A549 (cell line): Measurements from ENCODE around the gene COL15A1. TPM values are rescaled to one million over a fixed set of nuclear protein-coding genes. Genes with fewer than 3 reads are reported as not detected.

Experiments
- ATAC-seq, 2 experiments: fragments of 200-7000 bp in 1 of 2; fragments of >200 bp in 1 of 2; cut with Nextera tagmentation in 1 of 2; cut with Tn5 transposase in 1 of 2; 3 replicates each; pipeline versions ENCODE4 v1.8.0 to v1.9.1; 2018 to 2020; ENCODE audit warnings: mild to moderate bottlenecking in 1 of 2, moderate library complexity in 1 of 2
- CTCF ChIA-PET: fragments of 300-600 bp; sonication (Branson Sonifier 250); formaldehyde crosslinking; extraction: SDS; loops from one replicate; lab custom pipeline; 2021; ENCODE audit warnings: antibody characterized with exemption, inconsistent platforms; lab: Yijun Ruan, JAX
- POLR2A ChIA-PET: fragments of 350-600 bp; formaldehyde crosslinking; extraction: SDS; loops from one replicate; lab custom pipeline; 2021; ENCODE audit warnings: antibody characterized with exemption, inconsistent platforms; lab: Yijun Ruan, JAX
- DNase-seq, 2 experiments: peaks; one replicate each; pipeline versions ENCODE4 v3.0.0 to v3.0.0-alpha.2; 2011 to 2016; ENCODE audit warnings: low read depth in 1 of 2, low spot score in 1 of 2
- FAIRE-seq: peaks from 2 replicates; lab custom pipeline; 2011; peaks lifted over from hg19 to GRCh38; lab: Jason Lieb, UNC
- H3K27ac ChIP-seq, 2 experiments: fragments of >200 bp; sonication (Bioruptor Twin); formaldehyde crosslinking; 3 replicates each; pipeline ENCODE4 v1.5.1; 2016 to 2017
- H3K4me1 ChIP-seq: fragments of >200 bp; sonication (Bioruptor Twin); formaldehyde crosslinking; 3 replicates; pipeline ENCODE4 v1.6.1; 2016
- H3K4me2 ChIP-seq: fragments of >200 bp; sonication (Bioruptor Twin); formaldehyde crosslinking; 3 replicates; pipeline ENCODE4 v1.6.1; 2016
- H3K4me3 ChIP-seq: fragments of >200 bp; sonication (Bioruptor Twin); formaldehyde crosslinking; 3 replicates; pipeline ENCODE4 v1.5.1; 2016
- H3K9me3 ChIP-seq: fragments of >200 bp; sonication (Bioruptor Twin); formaldehyde crosslinking; 3 replicates; pipeline ENCODE4 v1.6.1; 2016
- CBX2 ChIP-seq: fragments of 200-600 bp; sonication (generic); IDR thresholded peaks from 2 replicates; pipeline ENCODE4 v1.6.1; 2016; ENCODE audit warnings: low read depth, mild to moderate bottlenecking, borderline replicate concordance
- EHF ChIP-seq: fragments of 250-450 bp; sonication (Bioruptor Pico); IDR thresholded peaks from 2 replicates; pipeline ENCODE4 v1.5.0; 2020; ENCODE audit warnings: mild to moderate bottlenecking
- ESRRA ChIP-seq: fragments of 150-350 bp; IDR thresholded peaks from 2 replicates; pipeline ENCODE4 v1.6.1; 2014; ENCODE audit warnings: mild to moderate bottlenecking, low read length, borderline replicate concordance
- FOSB ChIP-seq: fragments of 250-450 bp; sonication (Bioruptor Pico); IDR thresholded peaks from 2 replicates; pipeline ENCODE4 v1.5.0; 2020; ENCODE audit warnings: mild to moderate bottlenecking, moderate library complexity
- FOXS1 ChIP-seq: fragments of 250-450 bp; sonication (Bioruptor Pico); IDR thresholded peaks from 2 replicates; pipeline ENCODE4 v1.5.0; 2020; ENCODE audit warnings: mild to moderate bottlenecking, moderate library complexity
- GATA3 ChIP-seq: IDR thresholded peaks from 2 replicates; pipeline ENCODE4 v1.6.1; 2012; ENCODE audit warnings: borderline replicate concordance
- HDAC2 ChIP-seq: fragments of 200-600 bp; sonication (generic); IDR thresholded peaks from 2 replicates; pipeline ENCODE4 v1.6.1; 2016
- HOXB13 ChIP-seq: fragments of 250-450 bp; sonication (Bioruptor Pico); IDR thresholded peaks from 2 replicates; pipeline ENCODE4 v1.5.0; 2020; ENCODE audit warnings: low read depth, mild to moderate bottlenecking, moderate library complexity
- HOXB5 ChIP-seq: fragments of 250-450 bp; sonication (Bioruptor Pico); IDR thresholded peaks from 2 replicates; pipeline ENCODE4 v1.5.0; 2020; ENCODE audit warnings: mild to moderate bottlenecking, moderate library complexity
- KDM5A ChIP-seq: fragments of 200-600 bp; sonication (generic); IDR thresholded peaks from 2 replicates; pipeline ENCODE4 v1.6.1; 2016; ENCODE audit warnings: antibody characterized with exemption, mild to moderate bottlenecking
- MAZ ChIP-seq: fragments of 150-350 bp; IDR thresholded peaks from 2 replicates; pipeline ENCODE4 v1.6.1; 2014; ENCODE audit warnings: antibody characterized with exemption, low read depth, low read length, borderline replicate concordance
- NFE2L2 ChIP-seq: fragments of 150-350 bp; conservative IDR thresholded peaks from 2 replicates; pipeline ENCODE4 v1.6.1; 2014; ENCODE audit warnings: low read length
- PHF8 ChIP-seq: fragments of 200-600 bp; sonication (generic); IDR thresholded peaks from 2 replicates; pipeline ENCODE4 v1.6.1; 2016; ENCODE audit warnings: low read depth, mild to moderate bottlenecking, antibody characterized with exemption, moderate library complexity, borderline replicate concordance
- POLR2A ChIP-seq: IDR thresholded peaks from 2 replicates; pipeline ENCODE4 v1.6.1; 2012; ENCODE audit warnings: mild to moderate bottlenecking, low read length
- POLR2AphosphoS2 ChIP-seq: conservative IDR thresholded peaks from 2 replicates; pipeline ENCODE4 v1.6.1; 2012; ENCODE audit warnings: low read length, improper control_type of control experiment, inconsistent platforms
- RCOR1 ChIP-seq: fragments of 150-350 bp; IDR thresholded peaks from 2 replicates; pipeline ENCODE4 v1.6.1; 2014; ENCODE audit warnings: antibody characterized with exemption, low read length, low read depth
- RFX5 ChIP-seq: fragments of 450-650 bp; IDR thresholded peaks from 2 replicates; pipeline ENCODE4 v1.7.1; 2014; ENCODE audit warnings: antibody characterized with exemption, mild to moderate bottlenecking, moderate library complexity
- RNF2 ChIP-seq: fragments of 200-600 bp; sonication (generic); IDR thresholded peaks from 2 replicates; pipeline ENCODE4 v1.6.1; 2016; ENCODE audit warnings: low read depth, mild to moderate bottlenecking, antibody characterized with exemption, moderate library complexity, borderline replicate concordance
- SMC3 ChIP-seq: fragments of >200 bp; sonication (Bioruptor Twin); formaldehyde crosslinking; IDR thresholded peaks from 3 replicates; pipeline ENCODE4 v1.6.1; 2018; ENCODE audit warnings: inconsistent platforms
- SREBF2 ChIP-seq: fragments of 450-650 bp; IDR thresholded peaks from 2 replicates; pipeline ENCODE4 v1.6.1; 2014; ENCODE audit warnings: mild to moderate bottlenecking, moderate library complexity
- TFCP2L1 ChIP-seq: fragments of 250-450 bp; sonication (Bioruptor Pico); IDR thresholded peaks from 2 replicates; pipeline ENCODE4 v1.5.0; 2021; ENCODE audit warnings: mild to moderate bottlenecking
- ZSCAN20 ChIP-seq: fragments of 250-450 bp; sonication (Bioruptor Pico); IDR thresholded peaks from 2 replicates; pipeline ENCODE4 v1.8.0; 2022; ENCODE audit warnings: mild to moderate bottlenecking, moderate library complexity
- WGBS: methylation state at CpG from one replicate; pipeline ENCODE4 v1.1.6; 2017; ENCODE audit errors: missing lambda C conversion rate; 5-methylcytosine and 5-hydroxymethylcytosine counted together
- polyA plus RNA-seq, 4 experiments: library from polyadenylated mRNA; depleted of rRNA in 3 of 4; stranded (reverse); fragments of >200 nt; fragmentation: RNase III in 1 of 4; extraction: RNeasy Plus Mini Kit Qiagen cat#74134 plus additional on column Dnase treatment in 1 of 4; gene quantifications; 2 replicates in 3 of 4; 3 replicates in 1 of 4; pipeline ENCODE4 v1.2.3, GENCODE V29; 2011 to 2017
- TF ChIP-seq, protein P1 (sequence below): fragments of 250-450 bp; sonication (Bioruptor Pico); IDR thresholded peaks from 2 replicates; pipeline ENCODE4 v1.5.0; 2021; ENCODE audit warnings: mild to moderate bottlenecking, moderate library complexity, borderline replicate concordance
- TF ChIP-seq, protein P2 (sequence below): IDR thresholded peaks from 2 replicates; pipeline ENCODE4 v1.6.1; 2012
- TF ChIP-seq, protein P3 (sequence below): IDR thresholded peaks from 2 replicates; pipeline ENCODE4 v1.6.1; 2012; ENCODE audit warnings: low read depth, borderline replicate concordance
- TF ChIP-seq, protein P4 (sequence below): fragments of >200 bp; sonication (Bioruptor Twin); formaldehyde crosslinking; IDR thresholded peaks from 2 replicates; pipeline ENCODE4 v1.6.1; 2016
- TF ChIP-seq, protein P5 (sequence below): fragments of 250-450 bp; sonication (Bioruptor Pico); IDR thresholded peaks from 2 replicates; pipeline ENCODE4 v1.5.0; 2020; ENCODE audit warnings: low read depth, mild to moderate bottlenecking, moderate library complexity

Gene COL15A1
- polyA plus RNA-seq, 2 of the 4 experiments (the other 2 are of a cell fraction): 0.09 to 0.12 TPM

DNA sequence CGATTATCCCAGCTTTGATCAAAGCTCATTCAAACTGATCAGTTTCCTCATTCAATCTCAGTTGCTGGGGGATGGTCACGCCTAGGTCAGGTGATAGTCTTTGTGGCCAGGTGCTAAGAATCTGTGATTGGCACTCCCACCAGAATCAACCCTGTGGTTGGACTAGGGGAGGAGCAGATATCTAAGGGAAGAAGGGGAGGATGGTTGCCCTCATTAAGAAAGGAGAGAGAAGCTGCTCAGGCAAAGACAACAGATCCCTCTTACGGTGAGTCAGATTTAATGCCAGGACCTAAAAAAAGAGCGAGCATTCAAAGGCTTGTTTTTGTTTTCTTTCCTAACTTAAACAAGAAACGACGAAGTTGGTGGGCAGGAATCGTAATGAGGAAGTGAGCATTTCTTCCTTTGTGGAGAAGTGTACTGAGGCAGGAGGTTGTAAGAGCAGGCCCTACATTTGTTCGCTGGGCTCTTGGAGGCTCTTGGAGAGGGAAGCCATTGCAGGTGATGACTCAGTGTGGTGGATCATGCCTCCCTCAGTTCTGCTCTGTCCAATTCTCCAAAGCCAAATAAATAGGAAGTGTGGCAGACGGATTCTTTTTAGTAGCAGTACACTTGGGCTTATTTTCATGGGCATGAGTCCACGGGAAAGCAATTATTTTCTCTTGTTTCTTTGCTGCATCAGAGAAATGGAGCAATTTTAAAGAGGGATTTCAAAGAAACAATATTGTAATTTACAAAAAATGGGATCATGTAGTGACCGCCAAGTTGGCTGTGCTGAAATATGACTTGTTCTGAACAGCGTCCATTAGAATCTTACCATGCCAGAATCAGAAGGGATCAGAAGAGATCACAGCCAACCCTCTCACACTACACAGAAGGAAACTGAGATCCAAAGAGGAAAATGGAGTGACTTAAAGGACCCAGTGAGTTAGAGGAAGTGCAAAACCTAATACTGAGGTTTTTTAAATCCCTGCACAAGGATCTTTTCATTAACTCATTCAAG, 142.5 kb downstream of the COL15A1 start:
- ChIA-PET CTCF (interaction anchor here (1.5 kb wide), 1 partner anchor 88 kb away, joined by 3 read pairs; no protein-coding TSS in a partner anchor), POLR2A (no interaction called here)
- no peak for ATAC-seq
- Histone ChIP-seq H3K4me2 (no peak overlapping the region), H3K4me3 (no peak overlapping the region), H3K9me3 (peaks cover 20% of the 10 kb centered on the region), H3K27ac (no peak overlapping the region), H3K4me1 (no peaks in the 10 kb centered on the region)
- no peak for FAIRE-seq
- DNase-seq: no peak
- WGBS: 45% methylated on average over 12 of the region's 12 CpGs
- TF ChIP-seq POLR2AphosphoS2 (no peak), POLR2A (no peak), SMC3 (no peak), HOXB5 (CRISPR knock-in tag) (no peak), PHF8 (no peak), ZSCAN20 (CRISPR knock-in tag) (no peak), ESRRA (no peak), KDM5A (no peak), TFCP2L1 (no peak), RFX5 (no peak), MAZ (no peak), FOXS1 (CRISPR knock-in tag) (no peak)
- TF ChIP-seq, protein P1, sequence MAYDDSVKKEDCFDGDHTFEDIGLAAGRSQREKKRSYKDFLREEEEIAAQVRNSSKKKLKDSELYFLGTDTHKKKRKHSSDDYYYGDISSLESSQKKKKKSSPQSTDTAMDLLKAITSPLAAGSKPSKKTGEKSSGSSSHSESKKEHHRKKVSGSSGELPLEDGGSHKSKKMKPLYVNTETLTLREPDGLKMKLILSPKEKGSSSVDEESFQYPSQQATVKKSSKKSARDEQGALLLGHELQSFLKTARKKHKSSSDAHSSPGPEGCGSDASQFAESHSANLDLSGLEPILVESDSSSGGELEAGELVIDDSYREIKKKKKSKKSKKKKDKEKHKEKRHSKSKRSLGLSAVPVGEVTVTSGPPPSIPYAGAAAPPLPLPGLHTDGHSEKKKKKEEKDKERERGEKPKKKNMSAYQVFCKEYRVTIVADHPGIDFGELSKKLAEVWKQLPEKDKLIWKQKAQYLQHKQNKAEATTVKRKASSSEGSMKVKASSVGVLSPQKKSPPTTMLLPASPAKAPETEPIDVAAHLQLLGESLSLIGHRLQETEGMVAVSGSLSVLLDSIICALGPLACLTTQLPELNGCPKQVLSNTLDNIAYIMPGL (CRISPR knock-in tag): no peak
- TF ChIP-seq, protein P2, sequence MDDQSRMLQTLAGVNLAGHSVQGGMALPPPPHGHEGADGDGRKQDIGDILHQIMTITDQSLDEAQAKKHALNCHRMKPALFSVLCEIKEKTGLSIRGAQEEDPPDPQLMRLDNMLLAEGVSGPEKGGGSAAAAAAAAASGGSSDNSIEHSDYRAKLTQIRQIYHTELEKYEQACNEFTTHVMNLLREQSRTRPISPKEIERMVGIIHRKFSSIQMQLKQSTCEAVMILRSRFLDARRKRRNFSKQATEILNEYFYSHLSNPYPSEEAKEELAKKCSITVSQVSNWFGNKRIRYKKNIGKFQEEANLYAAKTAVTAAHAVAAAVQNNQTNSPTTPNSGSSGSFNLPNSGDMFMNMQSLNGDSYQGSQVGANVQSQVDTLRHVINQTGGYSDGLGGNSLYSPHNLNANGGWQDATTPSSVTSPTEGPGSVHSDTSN: no peak
- TF ChIP-seq, protein P3, sequence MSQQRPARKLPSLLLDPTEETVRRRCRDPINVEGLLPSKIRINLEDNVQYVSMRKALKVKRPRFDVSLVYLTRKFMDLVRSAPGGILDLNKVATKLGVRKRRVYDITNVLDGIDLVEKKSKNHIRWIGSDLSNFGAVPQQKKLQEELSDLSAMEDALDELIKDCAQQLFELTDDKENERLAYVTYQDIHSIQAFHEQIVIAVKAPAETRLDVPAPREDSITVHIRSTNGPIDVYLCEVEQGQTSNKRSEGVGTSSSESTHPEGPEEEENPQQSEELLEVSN: no peak
- TF ChIP-seq, protein P4, sequence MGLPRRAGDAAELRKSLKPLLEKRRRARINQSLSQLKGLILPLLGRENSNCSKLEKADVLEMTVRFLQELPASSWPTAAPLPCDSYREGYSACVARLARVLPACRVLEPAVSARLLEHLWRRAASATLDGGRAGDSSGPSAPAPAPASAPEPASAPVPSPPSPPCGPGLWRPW: no peak

DNA sequence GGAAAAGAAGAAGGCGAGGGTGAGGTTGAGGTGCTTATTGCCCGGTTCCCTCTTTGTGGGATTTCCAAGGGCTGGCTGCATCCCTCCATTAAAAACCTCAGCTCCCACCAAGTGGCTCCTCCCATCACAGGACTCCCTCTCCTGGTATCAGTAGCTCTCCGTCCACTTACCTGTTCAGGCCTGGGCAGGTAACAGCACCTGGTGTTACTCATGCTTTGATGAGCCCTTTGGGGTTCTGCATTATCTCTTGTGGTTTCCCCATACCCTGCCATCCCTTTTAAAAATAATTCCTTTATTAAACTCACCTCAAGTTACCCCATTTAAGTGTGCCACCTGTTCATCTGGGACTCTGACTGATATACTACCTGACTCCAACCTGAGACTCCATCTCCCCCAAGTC, 143.8 kb downstream of the COL15A1 start:
- FAIRE-seq (no peak), DNase-seq (no peak), ATAC-seq (no peak)
- Histone ChIP-seq H3K27ac (no peak overlapping the region), H3K4me3 (no peak overlapping the region), H3K4me1 (no peaks in the 10 kb centered on the region), H3K4me2 (no peak overlapping the region), H3K9me3 (peaks cover 20% of the 10 kb centered on the region)
- TF ChIP-seq RNF2 (no peak), SMC3 (no peak), HOXB13 (no peak), RCOR1 (no peak), EHF (CRISPR knock-in tag) (no peak), SREBF2 (no peak), NFE2L2 (no peak), HDAC2 (no peak), ZSCAN20 (CRISPR knock-in tag) (no peak), HOXB5 (CRISPR knock-in tag) (no peak), GATA3 (no peak), CBX2 (no peak), RFX5 (no peak), FOSB (CRISPR knock-in tag) (no peak)
- TF ChIP-seq, protein P5, sequence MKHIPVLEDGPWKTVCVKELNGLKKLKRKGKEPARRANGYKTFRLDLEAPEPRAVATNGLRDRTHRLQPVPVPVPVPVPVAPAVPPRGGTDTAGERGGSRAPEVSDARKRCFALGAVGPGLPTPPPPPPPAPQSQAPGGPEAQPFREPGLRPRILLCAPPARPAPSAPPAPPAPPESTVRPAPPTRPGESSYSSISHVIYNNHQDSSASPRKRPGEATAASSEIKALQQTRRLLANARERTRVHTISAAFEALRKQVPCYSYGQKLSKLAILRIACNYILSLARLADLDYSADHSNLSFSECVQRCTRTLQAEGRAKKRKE (CRISPR knock-in tag): no peak
- TF ChIP-seq, protein P1 (CRISPR knock-in tag): no peak
- 70% methylated on average over 3 of the region's 3 CpGs for WGBS
- ChIA-PET CTCF (no interaction called here), POLR2A (no interaction called here)
